Measurements from ENCODE around the gene COA1.

COA1 gene

DNA sequence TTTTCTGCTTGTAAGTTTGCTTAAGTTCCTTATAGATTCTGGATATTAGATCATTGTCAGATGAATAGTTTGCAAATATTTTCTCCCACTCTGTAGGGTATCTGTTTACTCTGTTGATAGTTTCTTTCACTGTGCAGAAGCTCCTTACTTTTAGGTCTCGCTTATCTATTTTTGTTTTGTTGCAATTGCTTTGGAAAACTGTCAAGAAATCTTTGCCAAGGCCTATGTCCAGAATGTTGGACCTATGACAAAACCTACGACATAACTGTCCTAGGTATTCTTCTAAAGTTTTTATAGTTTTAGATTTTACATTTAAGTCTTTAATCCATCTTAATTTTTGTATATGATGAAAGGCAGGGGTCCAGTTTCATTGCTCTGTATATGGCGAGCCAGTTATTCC, 27.4 kb downstream of the COA1 start:
- TF ChIP-seq CSRNP3 (CRISPR knock-in tag; IDR thresholded peaks at IDR 0.05) (no peak), CSDC2 (CRISPR knock-in tag; IDR thresholded peaks at IDR 0.05) (no peak), ZC3H10 (CRISPR knock-in tag; IDR thresholded peaks at IDR 0.05) (no peak), OSR1 (CRISPR knock-in tag; IDR thresholded peaks at IDR 0.05) (no peak), ZNF565 (CRISPR knock-in tag; conservative IDR thresholded peaks at IDR 0.05; ENCODE audit: low read depth) (no peak), ZNF70 (CRISPR knock-in tag; IDR thresholded peaks at IDR 0.05) (no peak), ISL1 (CRISPR knock-in tag; IDR thresholded peaks at IDR 0.05) (no peak), ZNF8 (CRISPR knock-in tag; IDR thresholded peaks at IDR 0.05) (no peak), ARNTL (CRISPR knock-in tag; IDR thresholded peaks at IDR 0.05; ENCODE audit: borderline replicate concordance, low read depth) (no peak), ZFP3 (CRISPR knock-in tag; IDR thresholded peaks at IDR 0.05) (no peak), GLIS3 (CRISPR knock-in tag; IDR thresholded peaks at IDR 0.05) (no peak), TOX (CRISPR knock-in tag; IDR thresholded peaks at IDR 0.05; ENCODE audit: borderline replicate concordance) (no peak), CREB5 (CRISPR knock-in tag; IDR thresholded peaks at IDR 0.05; ENCODE audit: low read depth) (no peak)
- TF ChIP-seq, protein P1, sequence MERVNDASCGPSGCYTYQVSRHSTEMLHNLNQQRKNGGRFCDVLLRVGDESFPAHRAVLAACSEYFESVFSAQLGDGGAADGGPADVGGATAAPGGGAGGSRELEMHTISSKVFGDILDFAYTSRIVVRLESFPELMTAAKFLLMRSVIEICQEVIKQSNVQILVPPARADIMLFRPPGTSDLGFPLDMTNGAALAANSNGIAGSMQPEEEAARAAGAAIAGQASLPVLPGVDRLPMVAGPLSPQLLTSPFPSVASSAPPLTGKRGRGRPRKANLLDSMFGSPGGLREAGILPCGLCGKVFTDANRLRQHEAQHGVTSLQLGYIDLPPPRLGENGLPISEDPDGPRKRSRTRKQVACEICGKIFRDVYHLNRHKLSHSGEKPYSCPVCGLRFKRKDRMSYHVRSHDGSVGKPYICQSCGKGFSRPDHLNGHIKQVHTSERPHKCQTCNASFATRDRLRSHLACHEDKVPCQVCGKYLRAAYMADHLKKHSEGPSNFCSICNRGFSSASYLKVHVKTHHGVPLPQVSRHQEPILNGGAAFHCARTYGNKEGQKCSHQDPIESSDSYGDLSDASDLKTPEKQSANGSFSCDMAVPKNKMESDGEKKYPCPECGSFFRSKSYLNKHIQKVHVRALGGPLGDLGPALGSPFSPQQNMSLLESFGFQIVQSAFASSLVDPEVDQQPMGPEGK (CRISPR knock-in tag; IDR thresholded peaks at IDR 0.05; ENCODE audit: borderline replicate concordance), result no peak
- ATAC-seq, result no peak

DNA sequence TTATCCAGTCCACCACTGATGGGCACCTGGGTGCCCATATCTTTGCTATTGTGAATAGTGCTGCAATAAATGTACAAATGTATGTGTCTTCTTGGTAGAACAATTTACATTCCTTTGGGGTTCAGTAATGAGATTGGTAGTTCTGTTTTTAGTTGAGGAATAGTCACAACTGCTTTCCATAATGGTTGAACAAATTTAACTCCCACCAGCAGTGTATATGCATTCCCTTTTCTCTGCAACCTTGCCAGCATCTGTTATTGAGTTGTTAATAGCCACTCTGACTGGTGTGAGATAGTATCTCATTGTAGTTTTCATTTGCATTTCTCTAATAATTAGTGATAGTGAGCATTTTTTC, 27.8 kb downstream of the COA1 start:
- peak; percentile 42 for ATAC-seq
- TF ChIP-seq TCF4 (CRISPR knock-in tag; IDR thresholded peaks at IDR 0.05; ENCODE audit: borderline replicate concordance) (no peak), SNAI2 (CRISPR knock-in tag; IDR thresholded peaks at IDR 0.05) (no peak), ZC3H10 (CRISPR knock-in tag; IDR thresholded peaks at IDR 0.05) (no peak), ZNF8 (CRISPR knock-in tag; IDR thresholded peaks at IDR 0.05) (no peak), ISL1 (CRISPR knock-in tag; IDR thresholded peaks at IDR 0.05) (no peak), PPARA (CRISPR knock-in tag; IDR thresholded peaks at IDR 0.05; ENCODE audit: borderline replicate concordance) (no peak), BACH2 (CRISPR knock-in tag; IDR thresholded peaks at IDR 0.05; ENCODE audit: borderline replicate concordance) (no peak), CSRNP3 (CRISPR knock-in tag; IDR thresholded peaks at IDR 0.05) (no peak), GLIS3 (CRISPR knock-in tag; IDR thresholded peaks at IDR 0.05) (no peak), RARB (CRISPR knock-in tag; IDR thresholded peaks at IDR 0.05) (no peak), ZNF565 (CRISPR knock-in tag; conservative IDR thresholded peaks at IDR 0.05; ENCODE audit: low read depth) (no peak), TSHZ2 (CRISPR knock-in tag; IDR thresholded peaks at IDR 0.05) (no peak), CREB5 (CRISPR knock-in tag; IDR thresholded peaks at IDR 0.05; ENCODE audit: low read depth) (no peak), OSR1 (CRISPR knock-in tag; IDR thresholded peaks at IDR 0.05) (no peak), ZFP30 (CRISPR knock-in tag; IDR thresholded peaks at IDR 0.05) (no peak), CSDC2 (CRISPR knock-in tag; IDR thresholded peaks at IDR 0.05) (no peak), ESRRG (CRISPR knock-in tag; IDR thresholded peaks at IDR 0.05) (no peak)
- TF ChIP-seq, protein P1 (CRISPR knock-in tag; IDR thresholded peaks at IDR 0.05; ENCODE audit: borderline replicate concordance), result no peak
- TF ChIP-seq, protein P2, sequence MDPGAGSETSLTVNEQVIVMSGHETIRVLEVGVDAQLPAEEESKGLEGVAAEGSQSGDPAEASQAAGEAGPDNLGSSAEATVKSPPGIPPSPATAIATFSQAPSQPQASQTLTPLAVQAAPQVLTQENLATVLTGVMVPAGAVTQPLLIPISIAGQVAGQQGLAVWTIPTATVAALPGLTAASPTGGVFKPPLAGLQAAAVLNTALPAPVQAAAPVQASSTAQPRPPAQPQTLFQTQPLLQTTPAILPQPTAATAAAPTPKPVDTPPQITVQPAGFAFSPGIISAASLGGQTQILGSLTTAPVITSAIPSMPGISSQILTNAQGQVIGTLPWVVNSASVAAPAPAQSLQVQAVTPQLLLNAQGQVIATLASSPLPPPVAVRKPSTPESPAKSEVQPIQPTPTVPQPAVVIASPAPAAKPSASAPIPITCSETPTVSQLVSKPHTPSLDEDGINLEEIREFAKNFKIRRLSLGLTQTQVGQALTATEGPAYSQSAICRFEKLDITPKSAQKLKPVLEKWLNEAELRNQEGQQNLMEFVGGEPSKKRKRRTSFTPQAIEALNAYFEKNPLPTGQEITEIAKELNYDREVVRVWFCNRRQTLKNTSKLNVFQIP (CRISPR knock-in tag; IDR thresholded peaks at IDR 0.05; ENCODE audit: borderline replicate concordance, low read depth), result no peak

Measured in SK-N-SH treated with all-trans-retinoic acid at 6 μM for 48 hours (cell line).